Tibial artery (tissue), 4 donors: ENCODE measurements around the gene SULT1C4.
"Not testable (repeated sequence)": the region's sequence is repeated elsewhere in the genome, so short reads cannot be mapped to it uniquely, and the experiment has no call there.

ENCODE experiments used
- DNase-seq, 2 donors: peaks; one replicate each; pipeline ENCODE4 v3.0.0-alpha.2; 2019
- H3K27ac ChIP-seq, 2 donors: fragments of 200-600 bp; sonication (generic) in 1 of 2; 1 replicate in 1 of 2; 2 replicates in 1 of 2; pipeline ENCODE4 v1.5.1; 2018 to 2019; ENCODE audit warnings: mild to moderate bottlenecking in 1 of 2
- H3K27me3 ChIP-seq, 2 donors: fragments of 200-600 bp; sonication (generic) in 1 of 2; one replicate each; pipeline versions ENCODE4 v1.5.1 to v1.6.0; 2016 to 2019
- H3K36me3 ChIP-seq, 3 donors: fragments of 200-600 bp; sonication (generic) in 2 of 3; one replicate each; pipeline ENCODE4 v1.5.1; 2016 to 2019; ENCODE audit warnings: mild to moderate bottlenecking in 2 of 3
- H3K4me1 ChIP-seq, 4 donors: fragments of 200-600 bp; sonication (generic) in 2 of 4; 1 replicate in 3 of 4; 2 replicates in 1 of 4; pipeline ENCODE4 v1.5.1; 2016 to 2019
- H3K4me3 ChIP-seq, 2 donors: fragments of 200-600 bp; sonication (generic) in 1 of 2; 1 replicate in 1 of 2; 2 replicates in 1 of 2; pipeline ENCODE4 v1.5.1; 2018 to 2019; ENCODE audit warnings: mild to moderate bottlenecking in 2 of 2
- H3K9me3 ChIP-seq, 3 donors: fragments of 200-600 bp; sonication (generic) in 1 of 3; one replicate each; pipeline ENCODE4 v1.5.1; 2016 to 2019
- intact Hi-C: fragments of 100-400 bp; cut with DNase I; formaldehyde crosslinking; loops from one replicate; pipeline ENCODE4 v1.15.0; 2023; ENCODE audit warnings: low total_unique reads
- TF ChIP-seq, protein P1 (sequence below), 2 experiments: fragments of 200-600 bp in 1 of 2; fragments of 450-650 bp in 1 of 2; IDR thresholded peaks; one replicate each; pipeline ENCODE4 v1.5.1; 2017 to 2019; ENCODE audit warnings: antibody characterized with exemption in 2 of 2, mild to moderate bottlenecking in 1 of 2, moderate library complexity in 1 of 2

SULT1C4 gene

DNA sequence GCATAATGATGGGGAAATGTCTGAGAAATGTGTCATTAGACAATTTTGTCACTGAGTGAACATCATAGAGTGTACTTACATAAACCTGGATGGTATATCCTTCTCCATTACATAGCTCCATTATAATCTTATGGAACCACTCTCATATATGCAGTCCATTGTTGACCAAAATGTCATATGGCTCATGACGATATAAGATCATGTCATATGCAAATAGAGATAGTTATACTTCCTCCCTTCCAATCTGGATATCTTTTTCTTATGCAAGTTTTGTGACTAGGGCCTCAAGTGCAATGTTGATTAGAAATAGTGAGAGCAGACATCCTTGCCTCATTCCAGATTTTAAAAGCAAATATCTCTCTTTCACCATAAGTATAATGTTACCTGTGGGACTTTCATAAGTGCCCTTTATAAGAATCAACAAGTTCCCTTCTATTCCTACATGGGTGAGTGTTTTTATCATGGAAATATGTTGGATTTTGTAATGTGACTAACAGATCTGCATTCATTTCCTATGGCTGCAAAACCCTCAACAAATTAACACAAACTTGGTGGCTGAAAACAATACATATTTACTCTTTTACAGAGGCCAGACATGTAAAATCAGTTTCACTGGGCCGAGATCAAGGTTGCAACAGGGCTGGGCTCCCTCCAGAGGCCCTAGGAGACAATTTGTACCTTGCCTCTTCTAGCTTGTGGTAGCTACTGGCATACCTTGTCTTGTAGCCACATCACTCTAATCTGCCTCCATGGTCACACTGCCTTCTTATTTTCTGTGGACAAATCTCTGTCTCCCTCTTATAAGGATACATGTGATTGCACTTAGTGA is 21.6 kb upstream of the SULT1C4 start:
- no peak for DNase-seq
- Histone ChIP-seq H3K9me3 (no peaks in the 10 kb centered on the region), H3K4me3 (no peak overlapping the region), H3K4me1 (no peaks in the 10 kb centered on the region), H3K27me3 (no peaks in the 10 kb centered on the region), H3K36me3 (no peaks in the 10 kb centered on the region), H3K27ac (no peak overlapping the region)
- TF ChIP-seq, protein P1, sequence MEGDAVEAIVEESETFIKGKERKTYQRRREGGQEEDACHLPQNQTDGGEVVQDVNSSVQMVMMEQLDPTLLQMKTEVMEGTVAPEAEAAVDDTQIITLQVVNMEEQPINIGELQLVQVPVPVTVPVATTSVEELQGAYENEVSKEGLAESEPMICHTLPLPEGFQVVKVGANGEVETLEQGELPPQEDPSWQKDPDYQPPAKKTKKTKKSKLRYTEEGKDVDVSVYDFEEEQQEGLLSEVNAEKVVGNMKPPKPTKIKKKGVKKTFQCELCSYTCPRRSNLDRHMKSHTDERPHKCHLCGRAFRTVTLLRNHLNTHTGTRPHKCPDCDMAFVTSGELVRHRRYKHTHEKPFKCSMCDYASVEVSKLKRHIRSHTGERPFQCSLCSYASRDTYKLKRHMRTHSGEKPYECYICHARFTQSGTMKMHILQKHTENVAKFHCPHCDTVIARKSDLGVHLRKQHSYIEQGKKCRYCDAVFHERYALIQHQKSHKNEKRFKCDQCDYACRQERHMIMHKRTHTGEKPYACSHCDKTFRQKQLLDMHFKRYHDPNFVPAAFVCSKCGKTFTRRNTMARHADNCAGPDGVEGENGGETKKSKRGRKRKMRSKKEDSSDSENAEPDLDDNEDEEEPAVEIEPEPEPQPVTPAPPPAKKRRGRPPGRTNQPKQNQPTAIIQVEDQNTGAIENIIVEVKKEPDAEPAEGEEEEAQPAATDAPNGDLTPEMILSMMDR (IDR thresholded peaks at IDR 0.05) = no peak
- intact Hi-C loops = no loop called here

DNA sequence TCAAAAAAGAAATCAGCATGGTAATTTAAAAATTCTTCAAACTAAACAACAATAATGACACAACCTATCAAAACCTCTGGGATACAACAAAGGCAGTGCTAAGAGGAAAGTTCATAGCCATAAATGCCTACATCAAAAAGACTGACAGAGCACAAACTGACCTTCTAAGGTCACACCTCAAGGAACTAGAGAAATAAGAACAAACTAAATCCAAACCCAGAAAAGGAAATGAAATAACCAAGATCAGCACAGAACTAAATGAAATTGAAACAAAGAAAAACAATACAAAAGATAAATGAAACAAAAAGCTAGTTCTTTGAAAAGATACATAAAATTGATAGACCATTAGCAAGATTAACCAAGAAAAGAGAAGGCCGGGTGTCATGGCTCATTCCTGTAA is 18.4 kb upstream of the SULT1C4 start:
- H3K27ac ChIP-seq, DNase-seq, H3K36me3 ChIP-seq, H3K9me3 ChIP-seq, H3K4me1 ChIP-seq, intact Hi-C loops, H3K4me3 ChIP-seq, H3K27me3 ChIP-seq: not testable (repeated sequence)

GRCh38 chr2:108360776-108361468 is 16.8 kb upstream of the SULT1C4 start:
- TF ChIP-seq, protein P1 (IDR thresholded peaks at IDR 0.05) = no peak
- H3K9me3 ChIP-seq = peaks cover 0 to 7% (median 0%) of the 10 kb centered on the region in 3 donors
- H3K4me3 ChIP-seq = no peak overlapping the region
- H3K4me1 ChIP-seq = no peaks in the 10 kb centered on the region
- intact Hi-C loops = no loop called here
- H3K27ac ChIP-seq = no peak overlapping the region
- H3K36me3 ChIP-seq = no peaks in the 10 kb centered on the region
- no peak for DNase-seq
- H3K27me3 ChIP-seq = no peaks in the 10 kb centered on the region

- intact Hi-C loops = no loop called here
- DNase-seq = no peak
- TF ChIP-seq, protein P1 (IDR thresholded peaks at IDR 0.05) = no peak
Measured at GRCh38 chr2:108363024-108363907, 14.5 kb upstream of the SULT1C4 start.

GRCh38 chr2:108363908-108364225 is 13.9 kb upstream of the SULT1C4 start:
- no peaks in the 10 kb centered on the region for H3K4me1 ChIP-seq
- no peak overlapping the region for H3K4me3 ChIP-seq
- no peaks in the 10 kb centered on the region for H3K36me3 ChIP-seq
- no peak for DNase-seq
- H3K9me3 ChIP-seq = peaks cover 0 to 7% (median 0%) of the 10 kb centered on the region in 3 donors
- no peak overlapping the region for H3K27ac ChIP-seq
- H3K27me3 ChIP-seq = no peaks in the 10 kb centered on the region
- intact Hi-C loops = no loop called here
- TF ChIP-seq, protein P1 (IDR thresholded peaks at IDR 0.05) = no peak

More at GRCh38 chr2:108363024-108363907, 14.5 kb upstream of the SULT1C4 start:
- H3K36me3 ChIP-seq = no peaks in the 10 kb centered on the region
- H3K4me1 ChIP-seq = no peaks in the 10 kb centered on the region
- no peaks in the 10 kb centered on the region for H3K27me3 ChIP-seq
- no peak overlapping the region for H3K4me3 ChIP-seq
- no peak overlapping the region for H3K27ac ChIP-seq
- H3K9me3 ChIP-seq = peaks cover 0 to 7% (median 0%) of the 10 kb centered on the region in 3 donors
